Astrocyte of the cerebellum (primary cell): ENCODE data around the gene IFT80.

Experiments used
- DNase-seq: peaks from one replicate; pipeline ENCODE4 v3.0.0-alpha.2; 2011; ENCODE audit warnings: low read depth
- H3K4me3 ChIP-seq: 2 replicates; pipeline ENCODE4 v1.5.1; 2011; ENCODE audit warnings: mild to moderate bottlenecking, low read depth, low read length, moderate library complexity
- in situ Hi-C: cut with HindIII; loops from 2 replicates; pipeline ENCODE4 v1.10.0; 2017; ENCODE audit warnings: low sequenced_read_pairs
- TF ChIP-seq, protein P1 (sequence below): IDR thresholded peaks from 2 replicates; pipeline ENCODE4 v1.5.1; 2012; ENCODE audit warnings: low read length, low read depth, moderate library complexity, mild to moderate bottlenecking; ENCODE audit errors: missing control alignments

Gene IFT80

DNA sequence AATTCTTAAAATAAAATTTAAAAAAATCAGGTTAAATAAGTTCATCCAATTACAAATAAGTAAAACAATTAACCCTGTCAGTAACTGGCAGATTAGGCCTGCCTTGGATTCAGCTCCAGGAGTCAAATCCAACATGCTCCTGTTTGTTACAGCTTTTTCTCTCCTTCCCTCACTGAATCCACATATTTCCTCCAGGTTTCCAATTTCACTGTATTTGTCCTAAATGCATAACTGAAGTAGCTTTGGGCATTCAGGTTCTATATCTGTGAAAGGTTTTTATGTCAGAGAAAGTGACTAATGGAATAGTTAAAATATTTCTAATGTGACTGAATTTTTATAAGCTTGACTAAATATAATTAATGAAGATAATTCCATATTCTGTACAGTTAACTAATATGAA lies 79.7 kb downstream of the IFT80 start:
- DNase-seq = no peak
- in situ Hi-C loops = no loop called here
- no peak overlapping the region for H3K4me3 ChIP-seq
- TF ChIP-seq, protein P1, sequence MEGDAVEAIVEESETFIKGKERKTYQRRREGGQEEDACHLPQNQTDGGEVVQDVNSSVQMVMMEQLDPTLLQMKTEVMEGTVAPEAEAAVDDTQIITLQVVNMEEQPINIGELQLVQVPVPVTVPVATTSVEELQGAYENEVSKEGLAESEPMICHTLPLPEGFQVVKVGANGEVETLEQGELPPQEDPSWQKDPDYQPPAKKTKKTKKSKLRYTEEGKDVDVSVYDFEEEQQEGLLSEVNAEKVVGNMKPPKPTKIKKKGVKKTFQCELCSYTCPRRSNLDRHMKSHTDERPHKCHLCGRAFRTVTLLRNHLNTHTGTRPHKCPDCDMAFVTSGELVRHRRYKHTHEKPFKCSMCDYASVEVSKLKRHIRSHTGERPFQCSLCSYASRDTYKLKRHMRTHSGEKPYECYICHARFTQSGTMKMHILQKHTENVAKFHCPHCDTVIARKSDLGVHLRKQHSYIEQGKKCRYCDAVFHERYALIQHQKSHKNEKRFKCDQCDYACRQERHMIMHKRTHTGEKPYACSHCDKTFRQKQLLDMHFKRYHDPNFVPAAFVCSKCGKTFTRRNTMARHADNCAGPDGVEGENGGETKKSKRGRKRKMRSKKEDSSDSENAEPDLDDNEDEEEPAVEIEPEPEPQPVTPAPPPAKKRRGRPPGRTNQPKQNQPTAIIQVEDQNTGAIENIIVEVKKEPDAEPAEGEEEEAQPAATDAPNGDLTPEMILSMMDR = no peak

DNA sequence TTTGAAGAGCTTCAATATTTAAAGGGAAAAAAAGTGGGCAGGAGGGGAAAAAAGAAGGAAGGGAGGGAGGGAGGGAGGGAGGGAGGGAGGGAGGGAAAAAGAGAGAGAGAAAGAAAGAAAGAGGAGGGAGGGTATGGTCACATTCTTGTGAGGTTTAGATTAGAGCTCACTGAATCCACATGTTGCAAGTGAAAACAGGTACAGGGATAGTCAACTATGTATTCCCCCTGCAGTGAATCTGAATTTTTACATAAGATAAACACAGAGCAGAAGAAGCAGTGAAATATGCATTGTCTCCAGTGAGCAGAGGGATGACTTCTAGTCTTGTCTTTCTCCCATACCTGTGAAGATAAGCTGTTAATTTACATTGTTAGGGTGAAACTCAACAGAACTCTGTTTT lies 84.0 kb downstream of the IFT80 start:
- DNase-seq = no peak
- TF ChIP-seq, protein P1 = no peak
- in situ Hi-C loops = no loop called here
- no peak overlapping the region for H3K4me3 ChIP-seq

DNA sequence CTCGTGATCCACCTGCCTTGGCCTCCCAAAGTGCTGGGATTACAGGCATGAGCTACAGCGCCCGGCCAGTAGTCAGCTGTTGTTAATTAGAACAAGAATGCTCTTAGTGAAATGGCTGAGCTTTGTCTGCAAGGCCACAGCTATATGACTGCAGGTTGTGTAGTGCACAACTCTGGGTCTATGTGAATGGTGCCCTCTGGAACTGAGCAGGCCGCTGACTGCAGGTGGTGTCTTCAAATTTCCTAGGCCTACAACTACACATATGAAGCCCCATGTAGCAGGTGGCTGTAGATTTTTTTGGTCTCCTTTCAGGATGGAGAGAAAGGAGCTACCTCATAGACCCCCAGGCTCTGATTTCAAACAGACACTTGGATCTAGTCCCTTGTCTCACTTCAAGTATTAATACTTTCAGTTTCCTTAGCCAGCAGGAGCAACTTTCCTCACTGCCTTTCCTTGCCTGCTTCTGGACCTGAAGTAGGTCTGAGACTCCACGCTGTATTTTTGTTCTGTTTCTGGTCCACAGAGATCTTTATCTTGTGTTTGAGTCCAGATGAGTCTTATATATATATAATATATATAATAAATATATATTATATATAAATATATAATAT lies 86.9 kb downstream of the IFT80 start:
- no peak for DNase-seq
- in situ Hi-C loops = no loop called here
- no peak overlapping the region for H3K4me3 ChIP-seq
- TF ChIP-seq, protein P1 = no peak

DNA sequence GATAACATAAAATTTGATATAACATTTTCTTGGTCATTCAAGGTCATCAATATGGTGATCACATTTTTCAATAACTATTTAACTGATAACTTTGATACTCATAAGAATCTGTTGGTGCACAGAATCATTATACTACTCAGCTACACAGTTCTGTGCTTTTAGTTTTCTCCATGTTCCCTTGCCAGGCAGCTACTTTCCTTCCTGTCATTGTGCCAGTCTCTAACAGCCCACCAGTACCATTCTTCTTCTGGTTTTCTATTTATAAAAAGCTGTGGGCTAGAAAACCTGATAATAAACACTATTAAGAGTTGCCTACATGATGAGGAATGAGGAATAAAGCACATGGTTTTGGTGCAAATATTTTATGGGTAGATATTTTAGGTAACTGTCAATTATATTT lies 96.2 kb downstream of the IFT80 start:
- no peak for DNase-seq
- in situ Hi-C loops = no loop called here
- H3K4me3 ChIP-seq = no peak overlapping the region
- TF ChIP-seq, protein P1 = no peak

DNA sequence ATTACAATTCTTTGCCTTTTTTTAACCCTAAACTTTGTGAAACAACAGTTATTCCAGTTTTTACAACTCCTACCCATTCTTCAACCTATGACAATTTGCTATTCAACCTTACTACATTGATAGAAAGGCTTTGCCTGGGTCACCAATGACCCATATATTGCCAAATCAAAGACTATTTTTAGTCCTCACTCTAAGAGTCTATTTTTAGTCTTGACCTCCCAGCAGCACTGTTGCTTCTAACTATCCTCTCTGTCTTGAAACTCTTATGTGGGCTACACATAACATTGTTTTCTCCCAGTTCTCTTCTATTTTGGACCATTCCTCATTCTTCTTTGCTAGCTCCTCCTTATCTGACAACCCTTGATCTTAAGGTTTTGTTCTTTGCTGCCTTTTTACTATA lies 102.4 kb downstream of the IFT80 start:
- TF ChIP-seq, protein P1 = no peak
- in situ Hi-C loops = no loop called here
- DNase-seq = no peak
- H3K4me3 ChIP-seq = no peak overlapping the region

DNA sequence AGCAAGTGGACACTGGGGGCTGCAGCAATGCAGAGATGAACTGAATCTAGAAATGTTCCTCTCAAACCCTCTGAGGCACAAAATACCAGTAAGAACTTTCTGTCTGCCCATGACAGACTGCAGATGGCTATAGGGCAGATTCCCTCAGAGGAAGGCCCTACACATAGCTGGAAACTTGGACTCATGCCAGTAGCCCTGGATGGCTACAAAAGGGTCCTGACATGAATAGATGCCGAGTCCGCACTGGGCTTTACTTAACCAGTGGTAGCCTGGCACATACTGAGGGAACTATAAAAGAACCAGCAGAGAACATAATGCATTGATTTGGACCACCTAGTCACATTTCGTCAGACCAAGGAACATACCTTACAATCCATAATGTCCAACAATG lies 107.1 kb downstream of the IFT80 start:
- in situ Hi-C loops = no loop called here
- TF ChIP-seq, protein P1 = no peak
- no peak overlapping the region for H3K4me3 ChIP-seq
- DNase-seq = no peak
